ENCODE measurements around the gene TMEM14B. TPM values are rescaled to one million over a fixed set of nuclear protein-coding genes. Genes with fewer than 3 reads are reported as not detected.

Gene TMEM14B
- 69.5 and 104 TPM in 2 replicates for total RNA-seq

GRCh38 chr6:10747251-10747972 is at the start of gene TMEM14B:
TMEM14B (plus strand) TSS chr6:10747805; CDS start chr6:10749246, 1,441 bp downstream.

GRCh38 chr6:10722820-10723566 is 24.6 kb upstream of the TMEM14B start, which contains the start of gene TMEM14C:
TMEM14C (plus strand) TSS chr6:10723070; CDS start chr6:10724614, 1,544 bp downstream.

Other genes with a start within 250 kb of the TMEM14B start
- gene GCNT2, start 226.5 kb upstream of the TMEM14B start, total RNA-seq = 0.12 and 0.22 TPM in 2 replicates
- 1.00 and 1.5 TPM in 2 replicates for gene C6orf52, start 53.2 kb upstream of the TMEM14B start, total RNA-seq
- gene PAK1IP1, start 52.8 kb upstream of the TMEM14B start, total RNA-seq = 22.2 and 33.3 TPM in 2 replicates
- 89.1 and 133 TPM in 2 replicates for gene TMEM14C, start 24.7 kb upstream of the TMEM14B start, total RNA-seq
- gene MAK, start 90.7 kb downstream of the TMEM14B start, total RNA-seq = not detected in 2 replicates
- not detected in 2 replicates for gene GCM2, start 134.2 kb downstream of the TMEM14B start, total RNA-seq
- not detected in 2 replicates for gene SYCP2L, start 139.2 kb downstream of the TMEM14B start, total RNA-seq

Data from uterine smooth muscle cell (primary cell).